ENCODE data around the gene MRPL40.
A peak's percentile ranks its signal among the peaks of the same experiment; 100 is the strongest.

Gene MRPL40

GRCh38 chr22:19477321-19478044 lies 45.1 kb downstream of the MRPL40 start:
- H3K4me3 ChIP-seq (ENCODE audit: low read length), result peak overlapping the region; percentile 95
- no peak for DNase-seq (ENCODE audit: low read depth)
- peak; percentile 22 for TF ChIP-seq CTCF (conservative IDR thresholded peaks at IDR 0.05; ENCODE audit: low read depth, low read length)

- DNase-seq (ENCODE audit: low read depth), result no peak
- no peak for TF ChIP-seq CTCF (conservative IDR thresholded peaks at IDR 0.05; ENCODE audit: low read depth, low read length)
- H3K4me3 ChIP-seq (ENCODE audit: low read length), result peak overlapping the region; percentile 95
Observed at GRCh38 chr22:19478045-19478900, 45.9 kb downstream of the MRPL40 start.

- H3K4me3 ChIP-seq (ENCODE audit: low read length), result peak within 1 kb of the TSS; percentile 95
- TF ChIP-seq CTCF (conservative IDR thresholded peaks at IDR 0.05; ENCODE audit: low read depth, low read length), result no peak
- peak; percentile 35 for DNase-seq (ENCODE audit: low read depth)
Observed at GRCh38 chr22:19478901-19479354, 46.6 kb downstream of the MRPL40 start, which contains the start of gene UFD1. TSS of gene UFD1 (minus strand) at chr22:19479193. CDS start at chr22:19479085, 108 bp downstream.

- DNase-seq (ENCODE audit: low read depth), result peak; percentile 94
- TF ChIP-seq CTCF (conservative IDR thresholded peaks at IDR 0.05; ENCODE audit: low read depth, low read length), result no peak
Observed at GRCh38 chr22:19479355-19480172, 47.2 kb downstream of the MRPL40 start, which contains the start of gene CDC45. TSS of gene CDC45 (plus strand) at chr22:19479920. CDS start at chr22:19479969, 49 bp downstream.

GRCh38 chr22:19480173-19480568 lies 47.8 kb downstream of the MRPL40 start:
- DNase-seq (ENCODE audit: low read depth), result no peak
- TF ChIP-seq CTCF (conservative IDR thresholded peaks at IDR 0.05; ENCODE audit: low read depth, low read length), result no peak
- H3K4me3 ChIP-seq (ENCODE audit: low read length), result peak overlapping the region; percentile 95

More at GRCh38 chr22:19479355-19480172, 47.2 kb downstream of the MRPL40 start, which contains the start of gene CDC45:
- peak within 1 kb of the TSS; percentile 95 for H3K4me3 ChIP-seq (ENCODE audit: low read length)

GRCh38 chr22:19480789-19481188 lies 48.4 kb downstream of the MRPL40 start:
- H3K4me3 ChIP-seq (ENCODE audit: low read length), result peak overlapping the region; percentile 95
- TF ChIP-seq CTCF (conservative IDR thresholded peaks at IDR 0.05; ENCODE audit: low read depth, low read length), result no peak
- DNase-seq (ENCODE audit: low read depth), result no peak

Data from retinal pigment epithelial cell (primary cell).